Fibroblast of skin of right biceps (primary cell): ENCODE results near the gene OR2T34.
"Not testable (repeated sequence)": the region's sequence is repeated elsewhere in the genome, so short reads cannot be mapped to it uniquely, and the experiment has no call there.

ENCODE experiments used
- DNase-seq: peaks from one replicate; pipeline ENCODE4 v3.0.0-alpha.2; 2013

OR2T34 gene, protein sequence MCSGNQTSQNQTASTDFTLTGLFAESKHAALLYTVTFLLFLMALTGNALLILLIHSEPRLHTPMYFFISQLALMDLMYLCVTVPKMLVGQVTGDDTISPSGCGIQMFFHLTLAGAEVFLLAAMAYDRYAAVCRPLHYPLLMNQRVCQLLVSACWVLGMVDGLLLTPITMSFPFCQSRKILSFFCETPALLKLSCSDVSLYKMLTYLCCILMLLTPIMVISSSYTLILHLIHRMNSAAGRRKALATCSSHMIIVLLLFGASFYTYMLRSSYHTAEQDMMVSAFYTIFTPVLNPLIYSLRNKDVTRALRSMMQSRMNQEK

DNA sequence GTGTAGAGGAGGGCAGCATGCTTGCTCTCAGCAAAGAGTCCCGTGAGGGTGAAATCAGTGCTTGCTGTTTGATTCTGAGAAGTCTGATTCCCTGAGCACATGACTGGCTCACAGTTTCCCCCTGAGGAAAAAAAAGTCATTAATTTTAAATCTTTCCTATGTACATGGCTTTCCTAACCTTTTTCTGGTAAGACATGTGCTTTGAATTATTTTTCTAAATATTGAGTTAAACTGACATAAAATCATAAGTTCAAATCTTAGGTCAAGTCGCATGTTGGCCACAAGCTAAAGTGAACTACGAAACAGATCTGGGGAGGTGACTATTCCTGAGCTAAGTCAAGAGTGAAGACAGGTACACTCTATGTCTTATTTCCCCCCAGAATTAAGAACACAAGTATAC lies at the start of gene OR2T34:
TSS of gene OR2T34 (minus strand) at position 101 of the 400 bp plus-strand sequence. CDS start at position 101, 0 bp downstream.
- DNase-seq: not testable (repeated sequence)

DNA sequence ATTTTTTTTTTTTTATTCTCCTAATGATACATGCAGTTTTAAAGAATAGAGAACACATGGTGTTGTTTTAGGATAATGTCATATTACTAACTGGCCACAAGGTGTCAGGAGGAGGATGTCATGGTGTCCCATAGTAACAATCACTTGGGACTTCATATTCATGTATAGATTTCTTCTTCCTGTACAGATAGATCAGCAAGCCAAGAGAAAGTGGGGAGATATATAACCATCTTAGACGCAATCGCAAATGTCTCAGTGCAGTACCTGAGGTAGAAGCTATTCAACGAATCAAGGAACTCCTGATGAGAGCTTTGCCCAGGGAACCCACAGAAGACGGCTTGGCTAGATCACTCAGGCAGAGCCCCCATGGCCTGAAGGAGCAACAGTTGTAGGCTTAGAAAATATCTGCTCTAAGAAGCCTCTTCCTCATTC lies 48.0 kb upstream of the OR2T34 start:
- no peak for DNase-seq

DNA sequence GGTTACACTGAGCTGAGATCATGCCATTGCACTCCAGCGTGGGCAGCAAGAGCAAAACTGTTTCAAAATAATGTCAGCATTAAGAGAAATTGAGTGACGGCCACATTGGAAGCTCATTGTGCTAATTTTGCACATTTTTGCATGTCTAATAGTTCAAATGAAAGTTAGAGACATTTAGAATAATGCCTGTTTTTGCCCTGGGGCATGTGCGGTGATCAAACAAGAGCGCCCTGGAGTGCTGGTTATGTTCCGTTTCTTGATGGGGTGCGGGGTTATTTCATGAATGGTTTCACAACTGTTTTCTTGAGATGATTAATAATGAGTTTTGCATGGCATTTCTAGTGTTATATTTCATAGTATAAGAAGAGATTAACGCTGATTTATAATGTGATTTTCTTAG lies 47.2 kb upstream of the OR2T34 start:
- no peak for DNase-seq

DNA sequence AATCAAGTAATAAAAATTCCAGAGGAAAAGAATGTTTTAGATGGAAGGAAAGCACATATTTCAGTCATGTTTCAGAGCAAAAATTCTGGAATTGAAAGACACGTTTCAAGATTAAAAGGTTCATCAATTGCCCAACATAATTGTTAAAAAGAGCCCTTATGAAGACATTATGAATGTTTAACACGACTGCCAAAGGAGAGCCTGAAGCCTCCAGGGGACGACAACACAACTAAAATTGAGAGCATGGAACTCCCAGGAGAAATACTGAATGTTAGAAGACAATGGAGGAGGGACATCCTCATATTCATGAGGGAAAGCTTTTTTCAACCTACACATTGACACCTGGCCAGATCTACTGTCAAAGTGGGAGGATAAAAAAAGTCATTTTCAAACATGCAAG lies 44.3 kb upstream of the OR2T34 start:
- DNase-seq: peak; percentile 3

DNA sequence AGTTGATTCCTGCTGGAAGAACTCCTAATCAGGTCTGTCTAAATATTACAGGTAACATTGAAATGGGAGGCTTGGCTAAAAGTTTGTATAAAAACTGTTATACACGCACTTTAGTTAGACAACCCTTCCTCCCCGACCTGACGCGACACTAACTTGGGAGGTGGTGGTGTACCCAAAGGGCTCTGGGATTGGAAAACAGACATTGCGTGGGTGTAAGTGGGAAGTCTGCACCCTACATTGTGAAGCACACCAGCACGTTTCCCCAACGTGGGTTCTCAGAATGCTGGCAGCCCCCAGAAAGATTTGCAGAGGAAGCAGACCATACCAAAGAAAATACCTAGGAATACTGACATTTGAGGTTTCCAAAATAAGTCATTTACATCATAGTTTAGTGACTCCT lies 43.6 kb upstream of the OR2T34 start:
- no peak for DNase-seq

DNA sequence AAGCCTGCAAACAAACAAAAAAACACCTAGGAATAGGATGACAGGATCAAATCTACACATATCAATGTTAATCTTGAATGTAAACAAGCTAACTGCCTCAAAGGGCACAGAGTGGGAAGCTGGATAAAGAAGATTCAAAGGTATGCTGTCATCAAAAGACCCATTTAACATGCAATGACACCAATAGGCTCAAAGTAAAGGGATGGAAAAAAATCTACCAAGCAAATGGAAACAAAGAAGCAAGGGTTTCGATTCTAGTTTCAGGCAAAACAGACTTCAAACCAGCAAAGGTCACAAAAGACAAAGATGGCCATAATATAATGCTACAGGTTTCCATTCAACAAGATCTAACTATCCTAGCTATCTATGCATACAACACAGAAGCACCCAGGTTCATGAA lies 39.2 kb upstream of the OR2T34 start:
- DNase-seq: no peak

DNA sequence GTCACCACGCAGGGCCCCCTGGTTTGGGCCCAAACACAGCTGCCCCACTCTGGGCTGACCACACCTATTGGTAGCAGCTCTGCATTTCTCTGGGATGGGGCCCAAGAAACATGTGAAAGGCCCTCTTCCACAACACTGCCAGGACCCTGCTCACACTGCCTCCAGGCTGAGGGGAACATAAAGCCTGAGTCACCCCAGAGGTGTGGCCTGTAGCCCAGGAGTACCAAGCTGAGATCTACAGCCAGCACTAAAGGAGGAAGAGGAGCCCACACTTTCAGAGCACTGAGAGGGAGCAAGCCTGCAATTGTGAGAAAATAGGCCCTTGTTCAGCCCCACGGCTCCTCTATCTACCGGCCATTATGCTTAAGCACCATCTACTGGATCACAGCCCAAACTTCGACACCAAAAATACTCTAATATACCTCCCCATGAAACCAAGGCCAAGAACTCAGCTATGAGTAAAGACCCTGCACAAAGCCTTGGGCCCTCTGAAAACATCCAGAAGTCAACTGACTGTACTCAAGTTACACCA lies 37.4 kb upstream of the OR2T34 start:
- no peak for DNase-seq

DNA sequence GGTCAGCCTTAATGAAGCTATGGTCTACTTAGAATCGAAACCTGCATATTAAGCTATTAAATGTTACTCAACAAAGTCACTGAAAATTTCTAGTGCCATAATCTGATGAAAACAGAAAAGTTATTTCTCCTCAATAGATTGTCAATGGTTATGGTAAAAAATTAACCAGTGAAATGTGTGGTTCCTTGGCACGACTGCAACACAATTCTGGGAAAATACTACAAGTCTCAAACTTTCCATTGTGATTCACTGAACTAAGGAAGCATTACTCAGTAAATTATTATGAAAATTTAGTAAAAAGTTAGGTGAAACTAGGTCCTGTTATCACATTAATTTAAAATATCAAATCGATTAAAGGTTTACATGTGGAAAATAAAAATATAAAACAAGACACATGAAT lies 35.7 kb upstream of the OR2T34 start:
- no peak for DNase-seq

DNA sequence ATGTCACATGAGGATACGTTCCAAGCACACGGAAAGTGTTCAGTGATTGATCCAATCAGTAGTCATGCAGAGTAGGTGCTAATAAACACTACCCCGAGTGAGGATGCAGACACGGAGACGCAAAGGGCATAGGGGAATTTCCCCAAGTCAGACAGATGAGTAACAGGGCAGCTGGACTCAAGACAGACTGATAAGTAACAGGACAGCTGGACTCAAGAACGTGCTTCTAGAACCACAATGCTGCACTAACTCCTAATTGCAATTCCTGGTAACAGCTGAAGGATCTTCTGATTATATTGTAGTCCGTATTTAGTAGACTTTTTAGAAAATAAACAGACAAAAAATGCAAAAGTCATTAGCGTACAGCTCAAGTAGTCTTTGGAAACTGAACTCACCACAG lies 24.8 kb upstream of the OR2T34 start:
- DNase-seq: no peak

DNA sequence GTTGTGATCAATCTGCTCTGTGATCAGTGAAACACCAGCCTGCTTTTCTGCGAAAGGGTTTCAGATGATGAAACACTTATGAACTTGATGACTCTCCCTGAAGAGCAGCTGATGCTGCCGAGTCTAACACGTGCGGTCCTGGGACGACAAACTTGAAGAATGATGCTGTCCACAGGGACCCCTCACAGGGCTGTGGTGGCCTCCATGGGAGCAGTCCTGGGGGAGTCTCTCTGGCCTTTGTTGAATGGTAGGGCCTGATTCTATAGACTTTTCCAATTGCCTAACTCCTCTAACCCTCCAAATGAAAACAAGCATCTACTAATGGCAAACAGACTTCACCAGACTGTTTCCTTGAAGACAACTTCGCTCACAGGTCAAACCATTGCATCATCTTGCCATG lies 23.0 kb upstream of the OR2T34 start, which contains the start of gene OR2T10:
TSS of gene OR2T10 (minus strand) at position 112 of the 400 bp plus-strand sequence. CDS start 3,932 bp downstream, outside the sequence.
- no peak for DNase-seq

DNA sequence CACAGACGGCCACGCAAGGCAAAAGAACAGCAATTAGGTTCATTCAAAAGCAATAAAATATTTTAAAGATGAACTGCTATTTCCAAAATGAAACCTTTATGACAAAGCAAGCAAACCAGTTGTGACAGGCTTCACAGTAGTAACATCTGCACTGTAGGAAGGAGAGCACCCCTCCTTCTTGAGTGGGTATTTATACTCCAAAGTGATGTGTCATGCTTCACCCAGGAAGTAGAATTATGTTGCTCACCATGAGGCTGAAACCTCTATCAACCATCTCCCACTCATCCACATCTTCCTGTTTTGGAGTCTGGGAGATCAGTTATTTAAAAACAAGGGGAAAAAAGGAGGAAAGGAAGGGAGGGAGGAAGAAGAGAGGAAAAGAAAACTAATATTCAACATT lies 22.1 kb upstream of the OR2T34 start:
- DNase-seq: no peak

DNA sequence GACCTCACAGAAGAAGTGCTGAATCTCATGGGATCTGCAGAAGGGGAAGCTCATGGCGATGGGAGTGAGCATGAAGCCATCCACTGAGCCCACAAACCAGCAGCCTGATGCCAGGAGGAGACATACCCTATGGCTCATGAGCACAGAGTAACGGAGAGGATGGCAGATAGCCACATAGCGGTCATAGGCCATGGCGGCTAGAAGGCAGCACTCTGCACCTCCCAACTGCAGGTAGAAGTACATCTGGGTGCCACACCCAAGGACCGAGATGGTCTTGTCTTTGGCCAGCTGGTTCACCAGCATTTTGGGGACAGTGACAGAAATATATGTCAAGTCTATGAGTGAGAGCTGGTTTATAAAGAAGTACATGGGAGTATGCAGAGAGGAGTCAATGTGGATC lies 18.7 kb upstream of the OR2T34 start:
- DNase-seq: no peak

DNA sequence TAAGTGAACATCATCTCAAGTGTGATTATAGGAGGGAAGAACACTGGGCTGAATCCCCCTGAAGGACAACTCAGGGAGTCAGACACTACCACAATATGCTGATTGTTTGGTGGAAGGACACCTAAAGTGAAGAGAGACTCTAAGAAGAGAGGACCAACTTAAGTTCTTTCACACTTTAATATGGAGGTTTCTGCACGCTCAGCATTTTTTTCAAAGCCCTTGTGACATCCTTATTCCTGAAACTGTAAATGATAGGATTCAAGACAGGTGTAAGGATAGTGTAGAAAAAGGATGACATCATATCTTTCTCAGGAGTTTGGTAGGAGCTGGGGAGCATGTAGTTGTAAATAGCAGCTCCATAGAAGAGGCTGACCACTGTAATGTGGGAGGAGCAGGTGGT lies 18.1 kb upstream of the OR2T34 start:
- DNase-seq: no peak

DNA sequence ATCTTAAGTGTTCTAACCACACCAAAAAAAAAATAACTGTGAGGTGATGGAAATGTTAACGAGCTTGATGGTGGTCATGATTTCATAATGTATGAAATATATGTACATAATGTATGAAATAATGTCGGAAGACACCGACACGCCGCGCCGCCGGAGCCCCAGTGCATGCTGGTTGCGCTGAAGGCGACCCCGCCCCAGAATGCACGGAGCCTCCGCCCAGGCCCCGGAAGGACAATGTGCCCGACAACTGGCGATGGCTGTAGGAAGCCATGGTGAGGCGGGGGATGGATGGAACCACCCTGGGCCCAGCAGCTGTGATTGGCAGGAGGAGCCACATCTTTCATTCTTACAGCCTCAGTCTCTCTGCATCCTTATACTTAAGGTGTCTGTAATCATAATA lies 15.5 kb upstream of the OR2T34 start:
- DNase-seq: no peak

DNA sequence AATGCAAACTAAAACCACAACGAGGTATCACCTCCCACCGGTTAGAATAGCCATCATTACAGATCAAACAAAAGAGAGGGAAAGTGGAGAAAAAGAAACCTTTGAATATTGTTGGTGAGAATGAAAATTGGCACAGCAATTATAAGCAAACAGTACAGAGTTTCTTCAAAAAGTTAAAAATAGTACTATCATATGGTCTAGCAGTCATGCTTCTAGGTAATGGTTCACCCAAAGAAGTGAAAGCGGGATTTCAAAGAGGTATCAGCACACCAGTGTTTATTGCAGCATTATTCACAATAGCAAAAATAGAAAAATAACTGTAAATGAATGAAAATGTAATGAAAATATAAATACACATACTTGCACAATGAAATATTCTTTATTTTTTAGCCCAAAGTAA lies 14.8 kb upstream of the OR2T34 start:
- DNase-seq: no peak

DNA sequence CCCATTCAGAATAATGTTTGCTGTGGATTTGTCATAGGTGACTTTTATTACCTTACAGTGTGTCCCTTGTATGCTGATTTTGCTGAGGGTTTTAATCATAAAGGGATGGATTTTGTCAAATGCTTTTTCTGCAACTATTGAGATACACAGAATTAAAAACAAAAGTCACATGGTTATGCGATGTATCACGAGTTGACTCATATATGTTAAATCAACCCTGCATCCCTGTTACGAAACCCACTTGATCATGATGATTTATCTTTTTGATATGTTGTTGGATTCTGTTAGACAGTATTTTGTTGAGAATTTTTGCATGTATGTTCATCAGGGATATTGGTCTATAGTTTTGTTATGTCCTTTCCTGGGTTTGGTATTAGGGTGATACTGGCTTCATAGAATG lies 10.7 kb upstream of the OR2T34 start:
- DNase-seq: no peak

DNA sequence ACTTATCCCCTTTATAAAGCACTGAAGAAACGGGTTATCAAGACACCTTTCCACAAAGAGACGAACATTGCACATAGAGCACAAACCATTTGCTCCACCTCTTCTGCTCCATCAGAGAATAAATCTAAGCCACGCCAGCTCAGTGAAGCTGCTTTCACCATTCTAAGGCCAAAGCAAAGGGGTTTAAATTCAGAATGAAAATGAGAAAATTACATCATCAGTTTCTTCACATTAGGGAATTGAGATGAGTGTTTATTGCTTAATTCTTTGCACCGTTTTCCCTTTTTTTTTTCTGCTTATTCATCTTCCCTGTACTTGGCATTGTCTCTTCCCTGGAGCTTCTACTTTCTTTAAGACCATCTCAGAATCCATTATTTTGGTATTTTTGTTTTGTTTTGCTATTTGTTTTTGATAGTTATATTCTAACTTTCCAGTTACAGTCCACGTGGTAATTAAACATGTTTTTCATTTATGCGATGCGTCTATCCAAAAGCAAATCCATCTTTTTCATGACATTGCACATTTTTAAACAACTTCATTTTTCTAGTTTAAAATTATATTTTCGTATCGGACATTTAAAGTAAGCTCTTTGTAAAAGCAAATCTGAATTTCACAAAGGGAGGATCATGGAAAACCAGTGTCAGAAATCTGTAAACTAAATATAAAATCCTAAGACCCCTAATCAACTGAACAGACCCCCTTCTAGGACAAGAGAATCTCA lies 1.9 kb upstream of the OR2T34 start:
- DNase-seq: no peak

DNA sequence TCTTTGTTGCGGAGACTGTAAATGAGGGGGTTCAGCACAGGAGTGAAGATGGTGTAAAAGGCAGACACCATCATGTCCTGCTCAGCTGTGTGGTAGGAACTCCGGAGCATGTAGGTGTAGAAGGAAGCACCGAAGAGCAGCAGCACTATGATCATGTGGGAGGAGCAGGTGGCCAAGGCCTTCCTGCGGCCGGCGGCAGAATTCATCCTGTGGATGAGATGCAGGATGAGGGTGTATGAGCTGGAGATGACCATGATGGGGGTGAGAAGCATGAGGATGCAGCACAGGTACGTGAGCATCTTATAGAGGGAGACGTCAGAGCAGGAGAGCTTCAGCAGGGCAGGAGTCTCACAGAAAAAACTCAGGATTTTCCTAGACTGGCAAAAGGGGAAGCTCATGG lies 701 bp downstream of the OR2T34 start:
- DNase-seq: not testable (repeated sequence)

DNA sequence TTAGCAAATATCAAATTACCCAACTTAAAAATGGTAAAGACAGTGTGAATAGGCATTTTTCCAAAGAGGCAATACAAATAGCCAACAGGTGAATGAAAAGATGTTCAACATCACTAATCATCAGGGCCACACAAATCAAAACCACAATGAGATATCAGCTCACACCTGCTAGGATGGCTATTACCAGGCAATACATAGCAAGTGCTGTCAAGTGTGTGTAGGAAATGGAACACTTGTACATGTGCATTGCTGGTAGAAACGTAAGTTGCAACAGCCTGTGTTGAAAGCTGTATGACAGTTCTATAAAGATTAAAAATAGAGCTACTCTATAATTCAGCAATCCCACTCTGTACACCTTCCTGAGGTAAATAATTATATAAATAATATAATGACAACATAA lies 2.5 kb downstream of the OR2T34 start:
- DNase-seq: not testable (repeated sequence)

DNA sequence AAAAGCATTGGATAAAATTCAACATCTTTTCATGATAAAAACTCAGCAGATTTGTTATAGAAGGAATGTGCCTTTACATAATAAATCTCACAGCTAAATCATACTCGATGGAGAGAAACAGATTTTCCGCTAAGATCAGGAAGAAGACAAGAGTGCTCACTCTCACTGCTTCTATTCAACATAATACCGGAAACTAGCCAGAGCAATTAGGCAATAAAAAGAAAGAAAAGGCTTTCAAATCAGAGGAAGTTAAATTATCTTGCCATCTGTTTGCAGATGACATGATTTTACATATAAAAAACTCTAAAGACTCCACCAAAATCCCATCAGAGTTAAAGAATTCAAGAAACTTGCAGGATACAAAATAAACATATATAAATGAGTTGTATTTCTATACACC lies 3.7 kb downstream of the OR2T34 start:
- DNase-seq: not testable (repeated sequence)

DNA sequence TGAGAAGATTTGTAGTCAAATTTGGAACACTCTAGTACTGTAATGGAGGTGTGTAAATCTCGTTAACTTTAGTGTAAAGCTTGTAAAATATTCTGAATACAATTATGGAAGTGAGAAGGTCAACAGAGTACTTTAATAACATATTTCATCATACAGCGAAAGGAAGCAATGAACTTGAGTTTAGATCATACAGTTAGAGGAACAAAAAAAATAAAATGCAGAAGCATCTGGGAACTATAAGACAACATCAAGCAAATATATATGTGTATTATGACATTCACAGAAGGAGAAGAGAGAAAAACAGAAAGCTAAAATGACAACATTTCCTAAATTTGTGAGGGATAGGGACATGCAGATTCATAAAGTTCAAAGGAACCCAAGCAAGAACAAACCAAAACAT lies 5.5 kb downstream of the OR2T34 start:
- DNase-seq: not testable (repeated sequence)

DNA sequence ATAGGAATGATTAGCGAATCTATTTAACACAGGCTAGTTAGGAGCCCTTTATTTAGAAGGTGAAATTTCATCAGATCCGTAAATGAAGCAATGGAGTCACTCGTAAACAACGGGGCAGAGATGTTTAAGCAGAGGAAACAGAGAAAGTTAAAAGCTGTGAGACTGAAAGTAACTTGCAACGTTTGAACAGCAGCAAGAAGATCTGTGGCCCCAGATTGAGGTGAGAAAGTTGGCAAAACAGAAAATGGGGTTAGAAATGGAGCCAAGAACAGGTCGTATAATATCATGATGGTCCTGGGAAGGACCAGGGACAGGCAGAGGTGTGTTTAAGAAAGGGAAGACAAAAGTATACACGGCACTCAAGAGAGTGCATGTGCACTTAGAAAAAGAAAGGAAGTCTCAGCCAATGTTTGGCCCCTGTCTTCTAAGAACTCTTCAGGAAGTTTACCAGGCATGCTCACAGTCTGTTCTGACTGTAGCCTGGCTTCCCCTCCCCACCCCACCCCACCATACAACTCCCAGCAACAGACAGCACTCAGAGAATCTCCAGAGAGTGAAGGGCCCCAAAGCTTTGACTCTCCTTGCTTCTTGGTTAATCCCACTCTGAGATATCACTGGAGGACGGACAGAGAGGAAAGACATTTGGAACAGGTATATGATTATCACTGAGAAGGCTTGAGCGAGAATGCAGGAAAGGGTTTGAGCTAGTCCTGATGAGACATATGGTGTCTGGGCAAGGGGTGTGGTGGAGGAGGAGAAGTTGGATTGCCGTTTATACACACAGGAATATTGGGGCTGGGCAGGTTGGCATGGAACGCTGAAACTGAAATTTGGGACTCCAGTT lies 8.8 kb downstream of the OR2T34 start:
- not testable (repeated sequence) for DNase-seq

DNA sequence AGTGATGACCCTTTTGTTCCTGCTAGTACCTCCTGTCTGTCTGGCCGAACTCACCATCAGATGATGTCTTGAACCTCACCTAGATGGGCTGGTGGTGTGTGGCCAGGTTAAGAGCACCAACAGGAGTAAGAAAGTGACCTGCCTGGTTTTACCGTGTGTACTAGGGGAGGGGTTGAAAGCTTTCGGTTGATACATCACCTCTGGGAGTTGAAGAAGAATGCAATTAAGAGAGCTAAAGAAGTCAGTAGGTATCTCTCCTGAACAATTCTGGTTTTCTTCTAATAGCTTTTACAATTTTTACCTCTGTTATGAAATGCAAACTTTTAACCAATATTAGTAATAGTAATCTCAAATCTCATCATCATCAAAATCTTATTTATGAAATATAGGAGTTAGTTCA lies 11.9 kb downstream of the OR2T34 start, which contains the start of gene OR2T29:
TSS of gene OR2T29 (minus strand) at position 101 of the 400 bp plus-strand sequence. CDS start 3,281 bp downstream, outside the sequence.
- not testable (repeated sequence) for DNase-seq
